Liver (tissue), 9 donors: ENCODE measurements around the gene CXXC5. TPM values are rescaled to one million over a fixed set of nuclear protein-coding genes. Genes with fewer than 3 reads are reported as not detected.

Experiments used
- DNase-seq: peaks from one replicate; pipeline ENCODE4 v3.0.0-alpha.2; 2017; ENCODE audit warnings: low spot score
- H3K27ac ChIP-seq, 2 donors: one replicate each; pipeline ENCODE4 v1.7.0; 2013; ENCODE audit warnings: inconsistent platforms in 2 of 2, low read length in 2 of 2, control low read depth in 1 of 2, low read depth in 1 of 2, mild to moderate bottlenecking in 1 of 2
- H3K27me3 ChIP-seq, 4 donors: one replicate each; pipeline versions ENCODE4 v1.6.1 to v1.7.0; 2013; ENCODE audit warnings: low read length in 3 of 4, inconsistent platforms in 1 of 4, mild to moderate bottlenecking in 1 of 4, moderate library complexity in 1 of 4; ENCODE audit not compliant: control insufficient read depth in 4 of 4, insufficient read depth in 4 of 4
- H3K36me3 ChIP-seq, 4 donors: one replicate each; pipeline versions ENCODE4 v1.6.1 to v1.7.0; 2013; ENCODE audit warnings: low read length in 3 of 4, mild to moderate bottlenecking in 3 of 4, low read depth in 1 of 4, moderate library complexity in 1 of 4; ENCODE audit not compliant: control insufficient read depth in 4 of 4, insufficient read depth in 3 of 4
- H3K4me1 ChIP-seq, 4 donors: one replicate each; pipeline versions ENCODE4 v1.6.1 to v1.7.0; 2013; ENCODE audit warnings: low read length in 3 of 4, mild to moderate bottlenecking in 3 of 4, moderate library complexity in 1 of 4; ENCODE audit not compliant: control insufficient read depth in 4 of 4, insufficient read depth in 4 of 4
- H3K4me3 ChIP-seq, 3 donors: one replicate each; pipeline versions ENCODE4 v1.6.1 to v1.7.0; 2013; ENCODE audit warnings: low read length in 3 of 3, control low read depth in 1 of 3, low read depth in 1 of 3, mild to moderate bottlenecking in 1 of 3
- H3K9ac ChIP-seq, 2 donors: one replicate each; pipeline ENCODE4 v1.7.0; 2013; ENCODE audit warnings: low read length in 2 of 2, mild to moderate bottlenecking in 2 of 2, moderate library complexity in 2 of 2, control low read depth in 1 of 2, low read depth in 1 of 2
- H3K9me3 ChIP-seq, 4 donors: one replicate each; pipeline versions ENCODE4 v1.6.1 to v1.7.0; 2013; ENCODE audit warnings: low read length in 3 of 4; ENCODE audit not compliant: control insufficient read depth in 4 of 4
- CTCF ChIP-seq: fragments of 150-350 bp; IDR thresholded peaks from 2 replicates; pipeline ENCODE4 v1.5.1; 2017; ENCODE audit warnings: improper control_type of control experiment, low read depth, low read length; ENCODE audit not compliant: missing input control
- EGR1 ChIP-seq, 2 donors: IDR thresholded peaks; 2 replicates each; pipeline ENCODE4 v1.6.1; 2016 to 2018; ENCODE audit warnings: antibody characterized with exemption in 2 of 2, low read depth in 2 of 2
- FOXA1 ChIP-seq: IDR thresholded peaks from 2 replicates; pipeline ENCODE4 v1.6.1; 2016; ENCODE audit warnings: antibody characterized with exemption
- GABPA ChIP-seq, 2 donors: IDR thresholded peaks in 1 of 2; conservative IDR thresholded peaks in 1 of 2; 2 replicates each; pipeline ENCODE4 v1.6.1; 2016; ENCODE audit warnings: antibody characterized with exemption in 2 of 2, mild to moderate bottlenecking in 1 of 2, moderate library complexity in 1 of 2
- HNF4G ChIP-seq: IDR thresholded peaks from 2 replicates; pipeline ENCODE4 v1.6.1; 2016; ENCODE audit warnings: antibody characterized with exemption
- JUND ChIP-seq, 2 donors: IDR thresholded peaks; 2 replicates each; pipeline ENCODE4 v1.6.1; 2016; ENCODE audit warnings: antibody characterized with exemption in 2 of 2
- NR2F2 ChIP-seq: IDR thresholded peaks from 2 replicates; pipeline ENCODE4 v1.6.1; 2016; ENCODE audit warnings: antibody characterized with exemption
- RAD21 ChIP-seq, 2 donors: IDR thresholded peaks; 2 replicates each; pipeline ENCODE4 v1.6.1; 2016; ENCODE audit warnings: antibody characterized with exemption in 2 of 2, mild to moderate bottlenecking in 2 of 2
- WGBS: extraction: QIAGEN DNeasy Blood & Tissue Kit; methylation state at CpG from one replicate; pipeline ENCODE4 v1.1.7; 2013; 5-methylcytosine and 5-hydroxymethylcytosine counted together
- polyA plus RNA-seq, 2 donors: library from polyadenylated mRNA; stranded (reverse) in 1 of 2; unstranded in 1 of 2; fragments of 200-250 nt in 1 of 2; fragments of >200 nt in 1 of 2; fragmentation: Nextera tagmentation in 1 of 2; extraction: Ambion mirVana in 1 of 2; gene quantifications; one replicate each; pipeline versions ENCODE4 v1.2.1 to v1.2.3, GENCODE V29; 2013 to 2015
- total RNA-seq, 2 donors: library from RNA; depleted of rRNA; stranded (reverse); fragments of >200 nt; gene quantifications; one replicate each; pipeline ENCODE4 v1.2.3, GENCODE V29; 2014
- TF ChIP-seq, protein P1 (sequence below): IDR thresholded peaks from 2 replicates; pipeline ENCODE4 v1.6.1; 2016; ENCODE audit warnings: antibody characterized with exemption
- donor health status: healthy.
- donor health status: healthy.
- donor health status: healthy.
- donor health status: healthy.
- donor health status: healthy.

Gene CXXC5
- total and polyA plus RNA-seq, 4 donors: 40.6 to 78.6 (median 64.5) TPM

- Histone ChIP-seq H3K9me3 (no peaks in the 10 kb centered on the region), H3K9ac (peak overlapping the region; percentile 65 to 87), H3K36me3 (no peaks in the 10 kb centered on the region), H3K4me3 (peak overlapping the region; percentile 76 to 92 (median 92)), H3K27me3 (no peaks in the 10 kb centered on the region), H3K27ac (peak overlapping the region; percentile 93 to 96), H3K4me1 (peaks cover 22 to 79% (median 63%) of the 10 kb centered on the region in 4 donors)
- no peak for TF ChIP-seq HNF4G
- no peak for TF ChIP-seq EGR1 (IDR thresholded peaks at IDR 0.05; ENCODE audit: low read depth in 2 of 2)
- TF ChIP-seq RAD21 (IDR thresholded peaks at IDR 0.05): no peak
- no peak for TF ChIP-seq FOXA1
- TF ChIP-seq CTCF: no peak
- TF ChIP-seq JUND (IDR thresholded peaks at IDR 0.05): no peak
- no peak for TF ChIP-seq GABPA (IDR thresholded peaks at IDR 0.05 in 1 of 2, conservative IDR thresholded peaks at IDR 0.05 in 1 of 2)
- no peak for DNase-seq
- under 1% methylated on average over 77 of the region's 77 CpGs for WGBS
Observed at GRCh38 chr5:139649082-139649991, 1.2 kb downstream of the CXXC5 start.

DNA sequence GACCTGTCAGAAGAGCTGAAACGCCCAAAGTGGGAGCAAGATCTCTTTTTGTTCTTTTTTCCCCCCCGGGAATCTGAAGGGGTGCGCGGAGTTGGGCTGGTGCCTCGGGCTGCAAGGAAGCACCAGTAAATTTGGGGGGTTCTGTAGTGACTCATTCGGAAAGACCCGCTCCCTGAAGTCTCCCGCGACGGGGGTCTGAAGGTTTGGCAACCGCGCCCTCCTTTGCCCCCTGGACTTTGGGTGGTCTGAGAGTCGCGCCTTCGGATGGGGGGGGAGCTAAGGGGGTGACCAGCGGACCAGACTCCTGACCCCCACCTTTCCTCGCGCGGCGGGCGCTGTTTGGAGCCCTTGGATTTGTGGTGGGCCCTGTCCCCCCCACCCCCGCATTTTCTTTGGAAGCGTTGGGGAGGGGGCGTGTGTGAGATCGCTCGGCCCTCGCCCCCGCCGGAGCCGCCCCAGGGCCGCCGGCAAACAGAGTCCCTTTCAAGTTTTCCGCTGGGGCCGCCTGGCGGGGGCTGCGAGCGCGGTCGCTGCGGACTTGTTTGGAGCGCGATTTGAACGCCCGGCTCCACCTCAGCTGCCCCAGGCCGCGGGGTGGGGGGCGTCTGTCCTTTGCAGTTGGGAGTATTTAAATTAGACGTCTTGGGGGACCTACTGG, 2.0 kb downstream of the CXXC5 start:
- no peaks in the 10 kb centered on the region for H3K27me3 ChIP-seq
- DNase-seq: no peak
- peak overlapping the region; percentile 93 to 96 for H3K27ac ChIP-seq
- H3K9me3 ChIP-seq: no peaks in the 10 kb centered on the region
- no peaks in the 10 kb centered on the region for H3K36me3 ChIP-seq
- under 1% methylated on average over 48 of the region's 48 CpGs for WGBS
- H3K4me3 ChIP-seq: peak overlapping the region; percentile 76 to 92 (median 92)
- TF ChIP-seq EGR1 (IDR thresholded peaks at IDR 0.05; ENCODE audit: low read depth in 2 of 2): no peak
- peak; percentile 23 for TF ChIP-seq CTCF
- no peak for TF ChIP-seq RAD21 (IDR thresholded peaks at IDR 0.05)
- H3K9ac ChIP-seq: peak overlapping the region; percentile 51 to 87
- H3K4me1 ChIP-seq: peaks cover 23 to 79% (median 63%) of the 10 kb centered on the region in 4 donors

GRCh38 chr5:139650689-139651042, 2.5 kb downstream of the CXXC5 start:
- Histone ChIP-seq H3K36me3 (no peaks in the 10 kb centered on the region), H3K4me3 (peak overlapping the region; percentile 76 to 92 (median 92)), H3K9ac (peak overlapping the region; percentile 20 to 87), H3K4me1 (peaks cover 24 to 77% (median 59%) of the 10 kb centered on the region in 4 donors), H3K9me3 (no peaks in the 10 kb centered on the region), H3K27me3 (no peaks in the 10 kb centered on the region), H3K27ac (peak overlapping the region; percentile 93 to 96)
- peak; percentile 29 for TF ChIP-seq NR2F2
- TF ChIP-seq, protein P1, sequence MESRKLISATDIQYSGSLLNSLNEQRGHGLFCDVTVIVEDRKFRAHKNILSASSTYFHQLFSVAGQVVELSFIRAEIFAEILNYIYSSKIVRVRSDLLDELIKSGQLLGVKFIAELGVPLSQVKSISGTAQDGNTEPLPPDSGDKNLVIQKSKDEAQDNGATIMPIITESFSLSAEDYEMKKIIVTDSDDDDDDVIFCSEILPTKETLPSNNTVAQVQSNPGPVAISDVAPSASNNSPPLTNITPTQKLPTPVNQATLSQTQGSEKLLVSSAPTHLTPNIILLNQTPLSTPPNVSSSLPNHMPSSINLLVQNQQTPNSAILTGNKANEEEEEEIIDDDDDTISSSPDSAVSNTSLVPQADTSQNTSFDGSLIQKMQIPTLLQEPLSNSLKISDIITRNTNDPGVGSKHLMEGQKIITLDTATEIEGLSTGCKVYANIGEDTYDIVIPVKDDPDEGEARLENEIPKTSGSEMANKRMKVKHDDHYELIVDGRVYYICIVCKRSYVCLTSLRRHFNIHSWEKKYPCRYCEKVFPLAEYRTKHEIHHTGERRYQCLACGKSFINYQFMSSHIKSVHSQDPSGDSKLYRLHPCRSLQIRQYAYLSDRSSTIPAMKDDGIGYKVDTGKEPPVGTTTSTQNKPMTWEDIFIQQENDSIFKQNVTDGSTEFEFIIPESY: no peak
- DNase-seq: no peak
- WGBS: 7% methylated on average over 13 of the region's 13 CpGs
